ENCODE results near the gene C18orf63. TPM values are rescaled to one million over a fixed set of nuclear protein-coding genes. Genes with fewer than 3 reads are reported as not detected.
A peak's percentile ranks its signal among the peaks of the same experiment; 100 is the strongest.

Gene C18orf63
- under 1 TPM; 0.16 to 0.26 TPM for total RNA-seq
- not detected for polyA plus RNA-seq (ENCODE audit: insufficient read length in 6 of 6)
- long read RNA-seq, donor 1: 0 reads
- long read RNA-seq, donor 2: 0 reads
- long read RNA-seq, donor 3: 0 reads
- long read RNA-seq, donor 4: 0 reads
- long read RNA-seq, donor 5: 0 reads
- long read RNA-seq, donor 6: 0 reads
- long read RNA-seq, donor 7: 0 reads
- long read RNA-seq, donor 8: 0 reads
- long read RNA-seq, donor 9: 0 reads
- long read RNA-seq, donor 10: 0 reads
- long read RNA-seq, donor 11: 0 reads
- long read RNA-seq, donor 12: 0 reads

DNA sequence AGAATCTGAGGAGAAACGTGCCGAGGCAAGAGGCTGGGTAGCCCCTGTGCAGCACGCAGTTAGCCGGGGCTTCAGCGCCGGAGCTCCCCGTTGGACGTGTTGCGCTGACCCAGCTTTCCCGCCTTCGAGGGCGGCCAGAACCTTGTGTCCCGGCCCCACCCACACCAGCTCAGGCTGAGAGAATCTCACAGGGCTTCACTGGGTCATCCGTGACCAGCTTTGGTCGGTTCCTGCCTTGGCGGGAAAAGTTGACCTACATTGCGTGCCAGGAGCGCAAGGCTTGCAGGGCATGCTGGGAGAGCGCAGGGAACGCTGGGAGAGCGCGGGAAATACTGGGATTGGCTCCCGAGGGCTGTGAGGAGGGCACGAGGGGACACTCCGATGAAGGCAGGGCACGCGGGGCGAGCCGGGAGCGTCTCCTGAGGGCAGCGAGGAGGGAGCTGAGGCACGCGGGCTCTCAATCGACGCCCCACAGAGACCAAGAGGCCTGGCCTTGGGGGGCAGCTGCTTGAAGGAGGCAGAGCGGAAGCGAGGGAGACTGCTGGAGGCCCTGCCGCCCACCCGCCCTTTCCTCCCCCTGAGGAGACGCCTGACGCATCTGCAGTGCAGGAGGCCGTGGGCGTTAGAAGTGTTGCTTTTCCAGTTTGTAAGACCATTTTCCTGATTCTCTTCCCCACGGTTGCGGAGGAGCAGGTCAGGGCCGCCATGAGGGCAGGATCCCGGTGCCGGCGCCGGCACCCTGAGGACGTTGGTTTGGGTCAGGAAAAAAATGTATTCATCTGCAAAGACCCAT is at the start of gene C18orf63:
TSS of gene C18orf63 (plus strand) at position 376 of the 793 bp plus-strand sequence. CDS start 2,027 bp downstream, outside the sequence.
- intact Hi-C loops (cut with DNase I): no loop called here
- TF ChIP-seq, protein P1, sequence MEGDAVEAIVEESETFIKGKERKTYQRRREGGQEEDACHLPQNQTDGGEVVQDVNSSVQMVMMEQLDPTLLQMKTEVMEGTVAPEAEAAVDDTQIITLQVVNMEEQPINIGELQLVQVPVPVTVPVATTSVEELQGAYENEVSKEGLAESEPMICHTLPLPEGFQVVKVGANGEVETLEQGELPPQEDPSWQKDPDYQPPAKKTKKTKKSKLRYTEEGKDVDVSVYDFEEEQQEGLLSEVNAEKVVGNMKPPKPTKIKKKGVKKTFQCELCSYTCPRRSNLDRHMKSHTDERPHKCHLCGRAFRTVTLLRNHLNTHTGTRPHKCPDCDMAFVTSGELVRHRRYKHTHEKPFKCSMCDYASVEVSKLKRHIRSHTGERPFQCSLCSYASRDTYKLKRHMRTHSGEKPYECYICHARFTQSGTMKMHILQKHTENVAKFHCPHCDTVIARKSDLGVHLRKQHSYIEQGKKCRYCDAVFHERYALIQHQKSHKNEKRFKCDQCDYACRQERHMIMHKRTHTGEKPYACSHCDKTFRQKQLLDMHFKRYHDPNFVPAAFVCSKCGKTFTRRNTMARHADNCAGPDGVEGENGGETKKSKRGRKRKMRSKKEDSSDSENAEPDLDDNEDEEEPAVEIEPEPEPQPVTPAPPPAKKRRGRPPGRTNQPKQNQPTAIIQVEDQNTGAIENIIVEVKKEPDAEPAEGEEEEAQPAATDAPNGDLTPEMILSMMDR (IDR thresholded peaks at IDR 0.05): no peak
- no peak for ATAC-seq
- Histone ChIP-seq H3K4me3 (no peak within 1 kb of the TSS), H3K27ac (no peak within 1 kb of the TSS), H3K4me1 (no peaks in the 10 kb centered on the region), H3K36me3 (no peaks in the 10 kb centered on the region), H3K9me3 (no peaks in the 10 kb centered on the region), H3K27me3 (no peaks in the 10 kb centered on the region)
- peak in 1 of 4 donors; percentile 61 for DNase-seq

DNA sequence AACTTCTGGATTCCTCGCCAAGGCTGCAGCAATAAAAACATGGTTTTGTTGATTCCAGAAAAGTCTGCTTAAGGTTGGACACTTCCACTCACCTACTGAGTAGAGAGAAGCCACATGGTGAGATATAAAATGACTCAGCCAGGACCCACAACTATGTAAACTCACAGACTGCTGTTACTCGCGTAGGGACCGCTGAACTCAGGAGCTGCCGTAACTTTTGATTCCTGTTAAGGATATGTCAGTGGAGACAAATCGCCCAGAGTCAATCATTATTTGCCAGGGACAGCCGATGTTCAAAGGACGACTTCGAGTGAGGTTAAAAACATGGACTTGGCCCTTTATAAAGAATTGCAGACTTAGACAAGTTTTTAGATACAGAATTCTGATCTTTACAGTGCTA is 49.5 kb upstream of the C18orf63 start:
- peak overlapping the region in 1 of 2 donors; percentile 1 for H3K27ac ChIP-seq
- H3K27me3 ChIP-seq: no peaks in the 10 kb centered on the region
- peaks cover 0 to 20% of the 10 kb centered on the region in 2 donors for H3K36me3 ChIP-seq
- H3K9me3 ChIP-seq: no peaks in the 10 kb centered on the region
- no peak for DNase-seq
- TF ChIP-seq, protein P1 (IDR thresholded peaks at IDR 0.05): no peak
- ATAC-seq: peak; percentile 25
- H3K4me1 ChIP-seq: peaks cover 6 to 34% of the 10 kb centered on the region in 2 donors
- intact Hi-C loops (cut with DNase I): no loop called here
- H3K4me3 ChIP-seq: no peak overlapping the region

DNA sequence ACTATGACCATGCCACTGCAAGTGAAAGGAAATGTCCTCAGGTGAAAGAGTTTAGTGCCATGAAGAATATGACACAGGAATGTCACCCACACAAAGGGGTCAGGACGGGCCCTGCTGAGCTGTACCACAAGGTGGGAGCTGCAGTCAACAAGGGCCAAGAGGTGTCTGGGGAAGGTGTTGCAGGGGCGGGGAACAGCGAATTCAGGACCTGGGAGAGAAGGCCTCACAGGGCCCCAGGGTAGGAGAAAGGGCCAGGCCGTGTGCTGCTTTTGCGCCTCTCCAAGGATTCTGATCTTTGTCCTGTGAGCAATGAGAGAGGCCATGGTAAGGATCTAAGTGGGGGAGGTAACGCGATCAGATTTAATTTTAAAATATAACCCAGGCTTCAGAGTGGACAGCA is 47.5 kb upstream of the C18orf63 start:
- H3K4me1 ChIP-seq: peaks cover 6 to 32% of the 10 kb centered on the region in 2 donors
- intact Hi-C loops (cut with DNase I): no loop called here
- ATAC-seq: peak; percentile 2

DNA sequence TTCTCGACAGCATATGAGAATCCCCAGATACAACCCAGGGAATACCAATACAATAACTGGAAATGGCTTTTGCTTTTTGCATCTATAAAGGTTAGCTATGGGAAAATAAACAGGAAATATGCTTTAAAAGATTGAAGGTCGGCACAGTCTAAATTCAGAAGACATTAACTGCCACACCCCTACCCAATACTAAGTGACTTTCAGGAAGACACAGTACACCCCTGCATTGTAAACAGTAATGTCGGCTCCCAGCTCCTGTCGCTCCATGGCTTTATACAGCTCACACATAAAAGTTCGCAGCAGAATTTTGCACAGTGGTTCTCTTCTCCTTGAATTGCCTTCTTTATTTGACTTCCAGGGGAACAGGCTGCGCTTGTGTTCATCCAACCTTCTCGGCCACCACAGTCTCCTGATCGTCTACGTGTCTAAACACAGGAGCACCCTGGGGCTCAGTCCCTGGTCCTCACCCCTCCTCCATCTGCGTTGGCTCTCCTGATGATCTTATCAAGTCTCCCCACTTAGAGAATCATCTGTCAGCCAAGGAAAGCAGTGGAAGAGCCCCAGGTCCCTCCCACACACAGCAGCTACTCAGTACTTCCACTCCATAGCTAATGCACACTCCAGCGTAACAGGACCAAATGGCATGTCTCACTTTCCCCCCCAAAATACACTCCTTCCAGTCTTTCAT is 46.6 kb upstream of the C18orf63 start:
- intact Hi-C loops (cut with DNase I): no loop called here
- no peaks in the 10 kb centered on the region for H3K36me3 ChIP-seq
- peaks cover 6 to 41% of the 10 kb centered on the region in 2 donors for H3K4me1 ChIP-seq
- peak overlapping the region in 1 of 2 donors; percentile 45 for H3K27ac ChIP-seq
- TF ChIP-seq, protein P1 (IDR thresholded peaks at IDR 0.05): no peak
- no peaks in the 10 kb centered on the region for H3K27me3 ChIP-seq
- no peak for DNase-seq
- no peak overlapping the region for H3K4me3 ChIP-seq
- no peaks in the 10 kb centered on the region for H3K9me3 ChIP-seq
- ATAC-seq: peak; percentile 10

More for the DNA sequence above, 47.5 kb upstream of the C18orf63 start:
- Histone ChIP-seq H3K27me3 (no peaks in the 10 kb centered on the region), H3K36me3 (peaks cover 0 to under 1% of the 10 kb centered on the region in 2 donors), H3K4me3 (no peak overlapping the region), H3K9me3 (no peaks in the 10 kb centered on the region), H3K27ac (no peak overlapping the region)
- TF ChIP-seq, protein P1 (IDR thresholded peaks at IDR 0.05): no peak
- no peak for DNase-seq

Data from left lung (tissue), 14 donors.